HG02571 (cell line): ENCODE measurements around the gene ADISSP.

Experiments
- ATAC-seq: cut with Tn5 transposase; IDR thresholded peaks from one replicate; pipeline ENCODE4 v1.9.1; 2021; ENCODE audit warnings: mild to moderate bottlenecking, moderate library complexity; ENCODE audit not compliant: unreplicated experiment

The ADISSP gene

DNA sequence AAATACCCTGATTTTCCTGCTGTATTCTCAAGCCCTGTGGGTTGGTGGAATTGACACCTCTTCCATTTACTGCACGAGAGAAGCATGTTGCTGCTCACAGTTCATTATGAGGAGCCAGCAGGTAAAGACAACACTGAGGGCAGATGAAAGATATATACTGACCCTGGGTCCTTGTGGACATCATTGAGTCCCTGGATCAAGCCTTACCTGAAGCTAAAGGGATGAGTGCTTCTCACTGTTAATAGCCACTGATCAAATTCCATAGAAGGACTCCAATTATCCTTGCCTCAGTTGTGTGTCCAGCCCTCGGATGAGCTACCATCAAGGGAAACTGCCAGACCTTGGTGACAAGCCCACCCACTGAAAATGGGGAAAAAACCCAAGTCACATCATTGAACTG is 47.5 kb downstream of the ADISSP start:
- no peak for ATAC-seq

DNA sequence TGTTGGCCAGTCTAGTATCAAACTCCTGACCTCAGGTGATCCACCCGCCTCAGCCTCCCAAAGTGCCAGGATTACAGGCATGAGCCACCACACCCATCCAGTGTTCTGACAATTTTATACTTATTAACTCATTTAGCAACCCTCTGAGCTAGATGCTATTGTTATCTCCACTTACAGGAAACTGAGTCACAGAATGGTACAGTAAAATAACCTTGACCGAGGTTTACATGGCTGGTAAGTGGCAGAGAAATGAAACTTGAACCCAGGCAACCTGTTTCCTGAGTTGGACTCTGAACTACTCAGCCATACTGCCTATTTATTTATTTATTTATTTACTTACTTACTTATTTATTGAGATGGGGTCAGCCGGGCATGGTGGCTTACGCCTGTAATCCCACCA is 48.5 kb downstream of the ADISSP start:
- ATAC-seq = no peak

DNA sequence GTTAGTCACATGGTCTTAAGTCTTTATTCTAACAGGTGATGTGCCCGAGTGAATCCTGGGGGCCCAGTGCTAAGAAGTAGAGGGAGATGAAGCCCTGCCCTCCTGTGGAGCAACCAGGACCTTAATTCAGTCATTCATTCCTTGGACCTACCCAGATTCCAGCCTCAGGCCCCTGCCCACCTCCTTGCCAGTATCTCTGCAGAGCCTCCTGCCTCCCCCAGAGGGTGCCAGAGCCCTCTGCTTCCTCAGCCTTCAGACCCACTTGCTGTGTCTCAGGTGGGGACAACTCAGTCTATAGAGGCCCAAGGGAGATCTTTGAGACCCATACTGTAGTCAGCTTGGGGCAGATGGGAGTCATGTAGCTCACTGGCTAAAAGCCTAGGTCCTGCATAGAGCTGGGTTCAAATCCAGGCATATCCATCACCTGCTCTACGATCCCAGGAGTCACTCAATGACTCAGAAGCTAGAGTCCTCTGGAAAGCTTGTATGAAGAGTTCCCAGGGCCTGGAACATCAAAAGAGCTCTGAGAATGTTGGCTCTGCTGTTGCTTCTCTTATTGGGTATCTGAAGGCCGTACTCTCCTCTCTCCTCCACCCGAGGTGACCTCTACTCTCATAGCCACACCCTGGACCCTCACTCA is 51.2 kb downstream of the ADISSP start:
- no peak for ATAC-seq

DNA sequence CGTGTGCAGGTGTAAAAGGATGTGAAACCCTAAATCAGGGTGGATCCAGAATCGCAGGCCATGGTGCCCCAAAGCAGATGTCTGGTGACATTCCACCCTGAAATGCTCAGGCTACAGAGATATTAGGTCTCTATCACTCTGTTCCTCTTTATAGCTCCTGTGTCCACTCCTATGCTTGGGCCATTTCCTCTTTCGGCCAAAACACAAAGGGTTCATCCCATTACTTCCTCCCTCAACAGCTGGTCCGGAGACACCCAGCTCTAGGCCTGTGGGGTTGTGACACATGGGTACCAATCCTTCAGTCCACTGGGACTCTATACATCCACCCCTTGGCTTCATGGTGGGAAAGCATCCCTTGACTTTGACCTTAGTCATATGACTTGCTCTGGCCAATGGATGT is 53.5 kb downstream of the ADISSP start:
- ATAC-seq = no peak

DNA sequence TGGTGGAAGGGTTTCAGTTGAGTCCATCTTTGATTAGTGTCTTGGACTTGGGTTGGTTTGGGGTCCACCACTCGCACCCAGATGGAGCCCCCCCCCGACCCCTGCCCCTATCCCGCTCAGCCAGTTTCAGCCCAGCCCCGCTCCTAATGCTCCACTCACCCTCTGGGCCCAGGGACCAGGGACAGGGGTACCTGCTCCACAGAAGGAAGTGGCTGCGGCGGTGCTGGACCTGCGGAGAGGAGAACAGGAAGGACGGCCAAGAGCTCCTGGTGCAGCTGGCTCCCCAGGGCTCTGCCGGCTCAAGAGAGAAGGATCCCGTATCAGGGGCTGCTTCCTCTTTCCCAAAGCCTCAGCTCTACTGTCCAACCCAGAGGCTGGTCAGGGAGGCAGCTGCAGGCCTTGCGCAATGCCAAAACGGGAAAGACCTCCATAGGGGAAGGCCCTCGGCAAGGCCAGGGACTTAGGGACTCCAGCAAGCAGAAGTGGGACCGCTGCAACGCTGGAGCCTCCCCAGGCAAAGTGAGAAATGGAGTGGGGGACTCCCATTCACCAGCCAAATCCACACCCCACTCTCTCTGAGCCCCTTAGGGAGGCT is 55.2 kb downstream of the ADISSP start, which contains the start of gene SIGLEC1:
SIGLEC1 (minus strand) TSS at position 322 of the 595 bp plus-strand sequence. CDS start 5,472 bp downstream, outside the sequence.
- no peak for ATAC-seq

- ATAC-seq = no peak
Measured at GRCh38 chr20:3711484-3711941, 56.0 kb downstream of the ADISSP start.

- peak; percentile 54 for ATAC-seq
Measured at GRCh38 chr20:3710703-3711483, 56.7 kb downstream of the ADISSP start.

- no peak for ATAC-seq
Measured at GRCh38 chr20:3710011-3710466, 57.5 kb downstream of the ADISSP start.

DNA sequence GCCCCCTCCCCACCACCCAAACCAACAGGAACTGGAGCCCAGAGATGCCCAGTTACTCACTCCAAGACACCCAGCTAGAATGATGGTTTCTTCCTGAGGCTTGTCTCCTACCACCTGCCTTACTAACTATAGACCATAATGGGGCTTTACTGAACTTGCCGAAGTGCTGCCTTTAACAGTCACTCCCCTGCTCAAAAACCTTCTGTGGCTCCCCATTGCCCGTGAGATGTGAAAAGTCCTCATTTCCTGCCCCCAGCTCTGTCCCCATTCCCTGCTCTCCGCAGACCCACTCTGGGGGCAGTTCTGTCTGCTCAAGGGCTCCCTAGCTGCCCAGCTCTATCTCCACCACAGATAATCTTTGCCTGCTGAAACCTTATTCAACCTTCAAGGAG is 60.0 kb downstream of the ADISSP start:
- no peak for ATAC-seq

DNA sequence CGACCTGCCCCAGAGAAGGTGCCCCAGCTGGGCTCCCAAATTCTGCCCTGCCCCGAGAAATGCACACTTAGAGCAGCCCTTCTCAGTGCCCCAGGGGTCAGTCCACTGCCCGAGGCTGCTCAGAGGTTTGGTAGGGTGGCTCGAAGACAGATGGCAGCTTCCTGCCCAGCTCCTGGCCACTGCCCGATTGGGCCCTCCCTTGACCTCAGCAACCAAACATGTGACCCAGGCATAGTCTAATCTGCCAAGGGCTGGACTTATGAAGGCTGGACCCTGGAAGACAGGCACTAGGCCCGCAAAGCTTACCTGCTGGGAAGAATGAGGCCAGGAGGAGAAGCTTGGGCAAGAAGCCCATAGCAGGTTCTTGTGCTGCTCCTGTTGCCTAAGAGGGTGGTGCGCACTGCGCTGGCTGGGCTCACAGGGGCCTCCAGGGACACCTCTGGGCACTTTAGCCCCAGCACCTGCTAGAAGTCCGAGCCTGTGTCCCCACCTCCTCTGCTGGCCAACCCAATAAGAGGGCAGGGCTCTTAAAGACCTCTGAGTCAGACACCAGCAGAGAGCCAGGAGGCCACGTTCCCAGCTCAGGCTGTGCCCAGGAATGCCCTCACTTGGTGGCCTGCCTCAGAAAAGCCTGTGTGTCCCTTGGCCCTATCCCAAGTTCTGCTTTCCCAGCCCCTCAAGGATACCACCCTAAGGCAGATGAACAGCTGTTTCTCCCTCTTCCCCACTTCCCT is 60.6 kb downstream of the ADISSP start:
- no peak for ATAC-seq

- no peak for ATAC-seq
Measured at GRCh38 chr20:3705970-3706739, 61.4 kb downstream of the ADISSP start.

GRCh38 chr20:3705491-3705969 is 62.0 kb downstream of the ADISSP start:
- ATAC-seq = no peak

- no peak for ATAC-seq
Measured at GRCh38 chr20:3704087-3704486, 63.5 kb downstream of the ADISSP start.
